Activated T-helper 1 cell treated with anti-CD3 and anti-CD28 coated beads, Interleukin-2, amount 50 U/mL, for 16 hours (primary cell): ENCODE results near the gene TUBA1B.
"Not testable (repeated sequence)": the region's sequence is repeated elsewhere in the genome, so short reads cannot be mapped to it uniquely, and the experiment has no call there.

ENCODE experiments used
- DNase-seq, 2 donors: peaks; one replicate each; pipeline ENCODE4 v3.0.0-alpha.2; 2020; ENCODE audit warnings: low read depth in 1 of 2, low spot score in 1 of 2

Gene TUBA1B

DNA sequence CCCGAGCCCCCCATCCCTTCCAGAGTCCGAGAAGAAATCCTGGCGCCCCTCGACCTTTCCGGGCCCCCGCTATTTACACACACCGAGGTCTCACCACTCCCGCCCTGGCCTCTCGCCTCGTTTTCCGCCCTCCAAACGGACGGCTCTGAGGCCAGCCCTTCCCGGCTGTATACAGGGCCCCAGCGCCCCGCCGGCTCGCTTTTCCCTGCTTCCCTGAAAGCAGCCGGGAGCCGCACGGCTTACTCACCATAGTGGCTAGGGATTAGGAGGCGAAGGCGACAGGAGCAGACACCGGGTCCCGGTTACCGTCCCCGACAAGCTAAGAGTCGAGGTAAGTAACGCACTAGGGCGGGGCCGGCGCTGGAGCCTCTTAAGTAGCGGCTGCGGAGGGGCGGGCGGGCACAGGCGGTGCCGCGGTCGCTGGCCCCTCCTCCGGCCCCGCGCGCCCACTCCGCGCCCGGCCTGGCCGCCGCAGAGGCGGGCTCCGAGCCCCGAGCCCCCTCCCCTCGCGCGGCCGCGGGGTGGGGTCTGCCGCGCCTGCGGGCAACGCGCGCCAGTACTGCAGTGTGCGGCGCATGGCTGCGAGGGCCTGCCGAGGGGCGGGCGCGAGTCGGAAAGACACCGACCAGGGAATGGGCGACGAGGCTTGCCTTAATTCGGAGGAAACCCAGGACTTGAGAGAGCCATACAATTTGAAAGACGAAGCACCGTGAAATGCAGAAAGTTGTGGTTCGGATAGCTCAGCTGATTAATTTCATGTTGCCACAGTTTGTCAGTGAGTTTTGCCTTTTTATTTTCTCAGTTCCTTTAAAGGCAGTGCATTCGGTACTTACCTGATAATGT is at the start of gene TUBA1B:
TUBA1B (minus strand) TSS at position 345 of the 843 bp plus-strand sequence; CDS start at position 250, 95 bp downstream.
- peak; percentile 82 to 85 for DNase-seq

DNA sequence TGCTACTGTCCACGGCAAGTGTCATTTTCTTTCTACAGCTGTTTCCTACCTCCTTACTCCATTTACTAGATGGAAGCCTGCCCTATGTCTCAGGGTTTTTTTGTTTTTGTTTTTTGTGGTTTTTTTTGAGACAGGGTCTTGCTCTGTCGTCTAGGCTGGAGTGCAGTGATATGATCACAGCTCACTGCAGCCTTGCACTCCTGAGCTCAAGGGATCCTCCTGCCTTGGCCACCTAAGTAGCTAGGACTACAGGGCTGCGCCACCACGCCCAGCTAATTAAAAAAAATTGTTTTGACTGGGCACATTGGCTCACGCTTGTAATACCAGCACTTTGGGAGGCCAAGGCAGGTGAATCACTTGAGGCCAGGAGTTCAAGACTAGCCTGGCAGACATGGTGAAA is 43.0 kb upstream of the TUBA1B start:
- DNase-seq = no peak

- DNase-seq = no peak
Measured at GRCh38 chr12:49170924-49171323, 39.7 kb upstream of the TUBA1B start.

GRCh38 chr12:49165114-49165513 is 33.9 kb upstream of the TUBA1B start:
- no peak for DNase-seq

- DNase-seq = not testable (repeated sequence)
Measured at GRCh38 chr12:49161901-49162300, 30.7 kb upstream of the TUBA1B start.

DNA sequence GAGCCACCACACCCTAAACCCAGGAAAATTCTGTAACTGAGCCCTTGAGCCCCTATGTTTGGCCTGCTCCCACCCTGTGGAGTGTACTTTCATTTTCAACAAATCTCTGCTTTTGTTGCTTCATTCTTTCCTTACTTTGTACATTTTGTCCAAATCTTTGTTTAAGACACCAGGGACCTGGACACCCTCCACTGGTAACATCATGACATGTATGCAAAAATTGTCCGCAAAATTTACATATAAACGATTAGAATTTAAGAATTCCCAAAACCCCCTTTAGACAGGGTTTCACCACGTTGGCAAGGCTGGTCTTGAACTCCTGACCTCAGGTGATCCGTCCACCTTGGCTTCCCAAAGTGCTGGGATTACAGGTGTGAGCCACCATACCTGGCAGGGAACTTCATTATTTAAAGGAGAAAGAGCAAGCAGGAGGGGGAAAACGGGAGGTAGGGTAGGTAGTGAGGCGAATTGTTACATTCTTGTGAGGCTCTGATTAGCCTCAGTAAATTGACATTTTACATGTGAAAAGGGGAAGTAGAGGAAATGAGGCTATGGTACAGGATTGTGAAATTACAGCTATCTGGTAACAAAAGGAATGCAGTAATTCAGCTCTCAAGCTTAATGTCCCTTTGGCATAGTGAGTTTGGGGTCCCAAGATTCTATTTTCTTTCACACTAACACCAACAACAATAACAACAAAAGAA is 30.0 kb upstream of the TUBA1B start:
- no peak for DNase-seq

DNA sequence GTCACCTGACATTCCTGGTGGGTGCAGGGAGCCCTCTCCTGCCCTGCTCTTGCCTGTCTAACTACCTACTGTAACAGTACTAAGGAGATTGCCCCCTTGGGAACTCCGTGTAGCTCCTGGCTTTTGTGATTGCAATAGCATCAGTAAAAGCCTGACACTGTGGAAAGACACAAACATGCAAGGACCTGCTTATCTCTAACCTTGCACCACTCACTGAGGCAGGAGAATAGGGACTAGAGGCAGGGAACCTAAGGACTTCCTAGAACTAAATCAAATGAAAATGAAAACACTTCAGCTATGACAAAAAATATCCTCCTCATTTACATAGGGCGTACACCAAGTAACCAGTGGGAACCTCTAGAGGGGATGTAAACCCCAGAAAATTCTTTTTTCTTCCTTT is 29.2 kb upstream of the TUBA1B start:
- no peak for DNase-seq

GRCh38 chr12:49154221-49154620 is 23.0 kb upstream of the TUBA1B start:
- DNase-seq = no peak

GRCh38 chr12:49147384-49147783 is 16.2 kb upstream of the TUBA1B start:
- no peak for DNase-seq

DNA sequence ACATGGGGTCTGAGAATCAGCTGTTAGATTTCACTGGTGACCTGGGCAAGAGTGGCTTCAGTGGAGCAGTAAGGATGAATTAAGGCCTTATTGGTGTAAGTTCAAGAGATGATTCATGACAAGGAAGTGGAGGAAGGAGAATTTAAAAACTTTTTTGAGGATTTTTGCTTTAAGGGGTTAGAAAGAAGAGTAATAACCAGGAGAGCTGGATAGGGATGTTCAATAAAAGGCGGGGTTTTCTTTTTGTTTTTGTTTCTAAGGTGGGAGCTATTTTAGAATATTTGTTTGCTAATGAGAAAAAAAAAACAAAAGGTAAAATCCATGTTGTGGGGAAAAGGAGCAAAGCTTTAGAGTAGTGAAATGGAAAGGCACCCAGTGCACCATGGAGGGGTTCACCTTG is 15.2 kb upstream of the TUBA1B start:
- no peak for DNase-seq

- no peak for DNase-seq
Measured at GRCh38 chr12:49144384-49144783, 13.2 kb upstream of the TUBA1B start.

GRCh38 chr12:49138999-49139398 is 7.8 kb upstream of the TUBA1B start:
- DNase-seq = no peak

GRCh38 chr12:49138587-49138986 is 7.4 kb upstream of the TUBA1B start:
- DNase-seq = no peak

DNA sequence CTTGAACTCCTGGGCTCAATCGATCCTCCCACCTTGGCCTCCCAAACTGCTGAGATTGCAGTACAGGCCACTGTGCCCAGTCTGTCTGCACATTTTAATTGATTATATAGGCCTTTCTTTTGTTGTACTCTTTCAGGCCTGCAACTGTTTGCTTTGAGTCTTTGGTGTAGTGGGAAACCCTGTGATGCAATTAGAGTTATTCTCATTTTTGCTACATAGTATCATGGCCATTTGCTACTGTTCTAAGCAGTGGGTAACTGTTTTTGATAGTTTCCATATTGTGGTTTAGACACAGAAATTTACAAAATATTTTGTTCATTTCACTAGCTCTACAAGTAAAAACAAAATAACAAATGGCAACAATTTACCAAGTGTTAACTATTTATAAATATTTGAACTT is 6.3 kb upstream of the TUBA1B start:
- no peak for DNase-seq

DNA sequence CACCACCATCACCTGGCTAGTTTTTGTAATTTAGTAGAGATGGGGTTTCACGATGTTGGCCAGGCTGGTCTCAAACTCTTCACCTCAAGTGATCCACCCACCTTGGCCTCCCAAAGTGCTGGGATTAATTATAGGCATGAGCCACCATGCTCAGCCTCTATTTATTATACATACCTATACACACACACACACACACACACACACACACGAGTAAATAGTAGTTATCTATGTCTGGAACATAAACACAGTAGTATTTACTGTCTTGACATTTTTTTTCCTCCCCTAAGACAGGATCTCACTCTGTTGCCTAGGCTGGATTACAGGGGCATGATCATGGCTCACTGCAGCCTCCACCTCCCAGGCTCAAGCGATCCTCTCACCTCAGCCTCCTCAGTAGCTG is 5.8 kb upstream of the TUBA1B start:
- not testable (repeated sequence) for DNase-seq

DNA sequence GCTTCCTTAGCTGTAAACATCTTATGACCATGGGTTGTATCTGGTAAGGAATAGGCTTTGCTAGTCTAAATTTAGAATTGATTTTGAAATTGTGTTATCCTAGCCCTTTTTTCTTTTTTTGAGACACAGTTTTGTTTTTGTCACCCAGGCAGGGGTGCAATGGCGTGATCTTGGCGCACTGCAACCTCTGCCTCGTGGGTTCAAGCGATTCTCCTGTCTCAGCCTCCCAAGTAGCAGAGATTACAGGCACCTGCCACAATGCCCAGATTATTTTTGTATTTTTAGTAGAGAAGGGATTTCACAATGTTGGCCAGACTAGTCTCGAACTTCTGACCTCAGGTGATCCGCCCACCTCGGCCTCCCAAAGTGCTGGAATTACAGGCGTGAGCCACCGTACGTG is 2.4 kb upstream of the TUBA1B start:
- DNase-seq = no peak

DNA sequence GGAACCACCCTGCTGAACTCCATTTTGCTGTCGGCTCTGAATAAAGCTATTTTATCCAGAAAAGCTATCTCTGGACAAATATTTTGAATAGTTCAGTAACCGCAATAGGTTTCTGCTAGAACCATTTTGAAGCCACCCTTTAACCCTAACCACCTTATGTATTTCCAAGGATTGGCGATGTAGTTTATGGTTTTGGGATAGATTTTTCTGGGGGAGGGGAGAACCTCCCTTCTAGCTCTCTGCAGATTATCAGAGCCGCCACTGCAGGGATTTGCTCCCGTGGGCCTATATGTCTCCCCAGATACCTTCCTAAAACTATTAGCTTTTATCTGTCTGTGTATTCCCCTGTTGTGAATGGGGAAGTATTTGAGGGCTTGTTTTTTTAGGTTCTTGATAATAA is 1.8 kb upstream of the TUBA1B start:
- DNase-seq = no peak

- DNase-seq = no peak
Measured at GRCh38 chr12:49131894-49132461, 783 bp upstream of the TUBA1B start.

DNA sequence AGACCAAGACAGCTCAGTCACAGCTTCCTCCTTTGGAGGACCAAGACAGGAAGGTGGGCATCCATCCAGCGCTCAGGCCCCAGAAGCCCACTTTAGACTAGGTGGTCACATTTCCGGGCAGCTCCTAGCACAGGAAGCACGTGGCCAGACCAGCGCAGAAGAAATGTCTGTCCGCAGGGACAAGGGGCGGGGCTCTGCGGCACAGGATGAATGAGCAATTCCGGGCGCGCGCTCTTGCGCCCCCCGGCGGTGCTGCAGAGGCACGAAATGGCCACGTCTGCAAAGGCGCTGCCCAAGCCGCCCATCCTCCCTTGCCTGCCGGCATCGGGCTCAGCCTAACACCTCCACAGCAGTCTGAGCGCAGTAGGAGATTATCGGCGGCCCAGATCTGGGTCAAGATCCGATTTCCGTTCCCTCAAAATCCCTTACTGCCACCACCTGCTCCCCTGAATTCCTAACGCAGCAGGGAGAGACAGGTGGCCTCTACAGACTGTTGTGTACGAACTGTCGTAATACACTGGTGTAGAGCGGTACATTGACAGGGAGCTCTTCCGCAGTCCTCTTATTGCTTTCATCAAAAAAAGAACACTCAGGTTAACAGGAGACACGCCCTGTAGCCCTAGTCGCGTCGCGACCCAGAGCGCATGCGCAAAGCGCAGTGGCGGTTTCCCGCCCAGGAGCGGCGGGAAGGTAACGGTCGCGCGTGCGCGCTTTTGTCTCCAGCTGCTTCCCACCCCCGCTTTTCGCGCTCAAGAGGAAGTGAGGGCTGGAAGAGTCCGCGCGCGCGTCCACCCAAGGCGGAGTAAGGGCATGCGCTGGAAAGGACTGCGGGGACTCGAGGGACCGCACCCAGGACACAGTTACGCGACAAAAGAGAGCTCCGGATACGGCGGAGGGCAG is 794 bp downstream of the TUBA1B start:
- peak; percentile 74 to 89 for DNase-seq

GRCh38 chr12:49129332-49130150 is 1.7 kb downstream of the TUBA1B start:
- no peak for DNase-seq
